Mesodermal cell (in vitro differentiated cells): ENCODE data around the gene GRM8.

Experiments used
- H3K27ac ChIP-seq: 2 replicates; pipeline ENCODE4 v1.7.0; 2013; ENCODE audit warnings: mild to moderate bottlenecking, low read depth, low read length, moderate library complexity; ENCODE audit not compliant: severe bottlenecking
- H3K36me3 ChIP-seq: 2 replicates; pipeline ENCODE4 v1.7.1; 2013; ENCODE audit warnings: mild to moderate bottlenecking, low read length, moderate library complexity; ENCODE audit not compliant: control insufficient read depth, insufficient read depth
- H3K4me1 ChIP-seq: one replicate; pipeline ENCODE4 v1.7.1; 2013; ENCODE audit warnings: mild to moderate bottlenecking, low read length; ENCODE audit not compliant: insufficient read depth, control insufficient read depth, poor library complexity, severe bottlenecking
- H3K4me3 ChIP-seq: 2 replicates; pipeline ENCODE4 v1.7.0; 2013; ENCODE audit warnings: low read length, control low read depth, mild to moderate bottlenecking; ENCODE audit not compliant: insufficient read depth, poor library complexity, severe bottlenecking; ENCODE audit errors: extremely low read depth
- H3K9me3 ChIP-seq: 2 replicates; pipeline ENCODE4 v1.7.1; 2013; ENCODE audit warnings: mild to moderate bottlenecking, low read length, moderate library complexity; ENCODE audit not compliant: control insufficient read depth
- WGBS, 2 experiments: methylation state at CpG; one replicate each; pipeline ENCODE4 v1.1.5; 2013; ENCODE audit warnings: missing lambda C conversion rate in 2 of 2; ENCODE audit not compliant: insufficient coverage in 2 of 2; 5-methylcytosine and 5-hydroxymethylcytosine counted together

GRM8 gene

GRCh38 chr7:127152423-127152822, 100.3 kb downstream of the GRM8 start:
- Histone ChIP-seq H3K36me3 (no peaks in the 10 kb centered on the region), H3K4me1 (no peaks in the 10 kb centered on the region), H3K27ac (no peak overlapping the region), H3K9me3 (no peaks in the 10 kb centered on the region), H3K4me3 (no peak overlapping the region)

GRCh38 chr7:127151379-127151778, 101.4 kb downstream of the GRM8 start:
- no peak overlapping the region for H3K4me3 ChIP-seq
- H3K4me1 ChIP-seq, result no peaks in the 10 kb centered on the region
- H3K36me3 ChIP-seq, result no peaks in the 10 kb centered on the region
- H3K9me3 ChIP-seq, result no peaks in the 10 kb centered on the region
- 71 to 96% methylated on average over 1 to 6 of the region's 8 CpGs for WGBS, 2 experiments
- H3K27ac ChIP-seq, result no peak overlapping the region

GRCh38 chr7:127150543-127150942, 102.2 kb downstream of the GRM8 start:
- 76 to 80% methylated on average over 1 to 2 of the region's 2 CpGs for WGBS, 2 experiments
- no peaks in the 10 kb centered on the region for H3K36me3 ChIP-seq

GRCh38 chr7:127146746-127147536, 105.8 kb downstream of the GRM8 start:
- H3K36me3 ChIP-seq, result no peaks in the 10 kb centered on the region
- WGBS, 2 experiments, result 100% methylated on average over 1 of the region's 4 CpGs
- H3K9me3 ChIP-seq, result no peaks in the 10 kb centered on the region
- H3K27ac ChIP-seq, result no peak overlapping the region
- H3K4me3 ChIP-seq, result no peak overlapping the region
- no peaks in the 10 kb centered on the region for H3K4me1 ChIP-seq

More at GRCh38 chr7:127150543-127150942, 102.2 kb downstream of the GRM8 start:
- Histone ChIP-seq H3K4me3 (no peak overlapping the region), H3K9me3 (no peaks in the 10 kb centered on the region), H3K27ac (no peak overlapping the region), H3K4me1 (no peaks in the 10 kb centered on the region)

GRCh38 chr7:127137146-127137545, 115.6 kb downstream of the GRM8 start:
- Histone ChIP-seq H3K9me3 (no peaks in the 10 kb centered on the region), H3K4me3 (no peak overlapping the region), H3K27ac (no peak overlapping the region), H3K4me1 (no peaks in the 10 kb centered on the region), H3K36me3 (no peaks in the 10 kb centered on the region)

- H3K27ac ChIP-seq, result no peak overlapping the region
- no peaks in the 10 kb centered on the region for H3K4me1 ChIP-seq
- H3K9me3 ChIP-seq, result no peaks in the 10 kb centered on the region
- 83% methylated on average over 2 of the region's 2 CpGs; no CpG with 5 or more reads in 1 of the 2 experiments for WGBS, 2 experiments
- no peaks in the 10 kb centered on the region for H3K36me3 ChIP-seq
- H3K4me3 ChIP-seq, result no peak overlapping the region
These were observed 116.8 kb downstream of the GRM8 start for GRCh38 chr7:127135871-127136485.

GRCh38 chr7:127123220-127123619, 129.5 kb downstream of the GRM8 start:
- Histone ChIP-seq H3K4me1 (no peaks in the 10 kb centered on the region), H3K36me3 (no peaks in the 10 kb centered on the region), H3K27ac (no peak overlapping the region), H3K4me3 (no peak overlapping the region), H3K9me3 (no peaks in the 10 kb centered on the region)
- WGBS, 2 experiments, result 80% methylated on average over 1 of the region's 4 CpGs; no CpG with 5 or more reads in 1 of the 2 experiments

GRCh38 chr7:127119517-127119916, 133.2 kb downstream of the GRM8 start:
- Histone ChIP-seq H3K4me3 (no peak overlapping the region), H3K36me3 (no peaks in the 10 kb centered on the region), H3K4me1 (no peaks in the 10 kb centered on the region), H3K9me3 (no peaks in the 10 kb centered on the region), H3K27ac (no peak overlapping the region)
- 87 to 96% methylated on average over 2 of the region's 2 CpGs for WGBS, 2 experiments

GRCh38 chr7:127114742-127115265, 137.9 kb downstream of the GRM8 start:
- H3K9me3 ChIP-seq, result no peaks in the 10 kb centered on the region
- H3K36me3 ChIP-seq, result no peaks in the 10 kb centered on the region
- WGBS, 2 experiments, result 11 to 50% methylated on average over 1 of the region's 3 CpGs
- no peak overlapping the region for H3K4me3 ChIP-seq
- no peaks in the 10 kb centered on the region for H3K4me1 ChIP-seq
- H3K27ac ChIP-seq, result no peak overlapping the region

- H3K36me3 ChIP-seq, result no peaks in the 10 kb centered on the region
- no peaks in the 10 kb centered on the region for H3K4me1 ChIP-seq
- WGBS, 2 experiments, result 26 to 30% methylated on average over 3 to 5 of the region's 5 CpGs
- no peak overlapping the region for H3K27ac ChIP-seq
- H3K9me3 ChIP-seq, result no peaks in the 10 kb centered on the region
- no peak overlapping the region for H3K4me3 ChIP-seq
These were observed 145.1 kb downstream of the GRM8 start for GRCh38 chr7:127107601-127108007.

GRCh38 chr7:127093340-127093739, 159.4 kb downstream of the GRM8 start:
- no peaks in the 10 kb centered on the region for H3K9me3 ChIP-seq
- no peaks in the 10 kb centered on the region for H3K36me3 ChIP-seq
- 83 to 92% methylated on average over 3 to 4 of the region's 4 CpGs for WGBS, 2 experiments
- no peak overlapping the region for H3K4me3 ChIP-seq
- no peak overlapping the region for H3K27ac ChIP-seq
- H3K4me1 ChIP-seq, result no peaks in the 10 kb centered on the region
